WTC11 (cell line): ENCODE measurements around the gene LTBP4. TPM values are rescaled to one million over a fixed set of nuclear protein-coding genes. Genes with fewer than 3 reads are reported as not detected.
"Not testable (repeated sequence)": the region's sequence is repeated elsewhere in the genome, so short reads cannot be mapped to it uniquely, and the experiment has no call there.

Experiments used
- ATAC-seq: fragments of 200-7000 bp; cut with Tn5 transposase; 2 replicates; pipeline ENCODE4 v1.10.0; 2021; ENCODE audit warnings: mild to moderate bottlenecking, moderate library complexity
- CTCF ChIA-PET: fragments of 300-600 bp; sonication (Branson Sonifier 250); formaldehyde crosslinking; loops from one replicate; lab custom pipeline; 2021; ENCODE audit warnings: antibody characterized with exemption; lab: Charles Lee
- POLR2A ChIA-PET: fragments of 350-600 bp; sonication (Branson Sonifier 250); formaldehyde crosslinking; loops from one replicate; lab custom pipeline; 2021; ENCODE audit warnings: antibody characterized with exemption; lab: Charles Lee
- DNase-seq: peaks from one replicate; pipeline ENCODE4 v3.0.0; 2021; ENCODE audit warnings: low spot score
- H3K27ac Mint-ChIP-seq: 2 replicates; pipeline ENCODE4 v1.8.0; 2021; ENCODE audit warnings: mixed read lengths
- H3K27me3 Mint-ChIP-seq: 2 replicates; pipeline ENCODE4 v1.8.0; 2021; ENCODE audit warnings: low read depth, mild to moderate bottlenecking, moderate library complexity, mixed read lengths
- H3K36me3 Mint-ChIP-seq: 2 replicates; pipeline ENCODE4 v1.8.0; 2021; ENCODE audit warnings: mixed read lengths
- H3K4me1 Mint-ChIP-seq: 2 replicates; pipeline ENCODE4 v1.8.0; 2022; ENCODE audit warnings: mixed read lengths
- H3K4me3 Mint-ChIP-seq: 2 replicates; pipeline ENCODE4 v1.8.0; 2021; ENCODE audit warnings: mild to moderate bottlenecking, moderate library complexity, mixed read lengths
- H3K9me3 Mint-ChIP-seq: 2 replicates; pipeline ENCODE4 v1.8.0; 2021; ENCODE audit warnings: mixed read lengths
- ATF6 ChIP-seq: sonication (generic); formaldehyde crosslinking; IDR thresholded peaks from 2 replicates; pipeline ENCODE4 v1.8.1; 2023; ENCODE audit warnings: mild to moderate bottlenecking, missing genetic modification reagents
- E2F4 ChIP-seq: sonication (generic); formaldehyde crosslinking; IDR thresholded peaks from 2 replicates; pipeline ENCODE4 v1.8.1; 2022; ENCODE audit warnings: low read depth, mild to moderate bottlenecking, moderate library complexity, missing genetic modification reagents, borderline replicate concordance
- ESRRA ChIP-seq: sonication (generic); formaldehyde crosslinking; IDR thresholded peaks from 2 replicates; pipeline ENCODE4 v1.8.1; 2022; ENCODE audit warnings: mild to moderate bottlenecking, missing genetic modification reagents, borderline replicate concordance
- FOXJ3 ChIP-seq: sonication (generic); formaldehyde crosslinking; IDR thresholded peaks from 2 replicates; pipeline ENCODE4 v1.9.0; 2021; ENCODE audit warnings: missing genetic modification reagents, mild to moderate bottlenecking, borderline replicate concordance
- FOXK1 ChIP-seq: sonication (generic); formaldehyde crosslinking; IDR thresholded peaks from 2 replicates; pipeline ENCODE4 v1.8.0; 2022; ENCODE audit warnings: mild to moderate bottlenecking, moderate library complexity, missing genetic modification reagents
- FOXP1 ChIP-seq: sonication (generic); formaldehyde crosslinking; IDR thresholded peaks from 2 replicates; pipeline ENCODE4 v1.8.0; 2022; ENCODE audit warnings: missing genetic modification reagents, mild to moderate bottlenecking, moderate library complexity, borderline replicate concordance
- HMGA2 ChIP-seq: fragments of 250-450 bp; sonication (Bioruptor Pico); IDR thresholded peaks from 2 replicates; pipeline ENCODE4 v1.4.0; 2021; ENCODE audit warnings: mild to moderate bottlenecking, moderate library complexity
- IRF1 ChIP-seq: sonication (generic); formaldehyde crosslinking; IDR thresholded peaks from 2 replicates; pipeline ENCODE4 v1.8.0; 2023; ENCODE audit warnings: missing genetic modification reagents
- MAX ChIP-seq: sonication (generic); formaldehyde crosslinking; IDR thresholded peaks from 2 replicates; pipeline ENCODE4 v1.8.0; 2022; ENCODE audit warnings: mild to moderate bottlenecking, missing genetic modification reagents
- MLX ChIP-seq: sonication (generic); formaldehyde crosslinking; IDR thresholded peaks from 2 replicates; pipeline ENCODE4 v1.8.1; 2023; ENCODE audit warnings: mild to moderate bottlenecking, missing genetic modification reagents, moderate library complexity
- MYBL2 ChIP-seq: sonication (generic); formaldehyde crosslinking; IDR thresholded peaks from 2 replicates; pipeline ENCODE4 v1.8.1; 2023; ENCODE audit warnings: mild to moderate bottlenecking, moderate library complexity, missing genetic modification reagents
- SMAD4 ChIP-seq: sonication (generic); formaldehyde crosslinking; IDR thresholded peaks from 2 replicates; pipeline ENCODE4 v1.8.0; 2022; ENCODE audit warnings: mild to moderate bottlenecking, missing genetic modification reagents
- SOX15 ChIP-seq: fragments of 250-450 bp; sonication (Bioruptor Pico); IDR thresholded peaks from 2 replicates; pipeline ENCODE4 v1.9.0; 2021; ENCODE audit warnings: mild to moderate bottlenecking
- TEAD4 ChIP-seq: sonication (generic); formaldehyde crosslinking; IDR thresholded peaks from 2 replicates; pipeline ENCODE4 v1.8.0; 2022; ENCODE audit warnings: mild to moderate bottlenecking, missing genetic modification reagents
- ZMAT4 ChIP-seq: fragments of 250-450 bp; sonication (Bioruptor Pico); IDR thresholded peaks from 2 replicates; pipeline ENCODE4 v1.9.0; 2021; ENCODE audit warnings: mild to moderate bottlenecking
- ZNF512 ChIP-seq: sonication (generic); formaldehyde crosslinking; IDR thresholded peaks from 2 replicates; pipeline ENCODE4 v1.8.1; 2022; ENCODE audit warnings: missing genetic modification reagents, borderline replicate concordance
- ZNF671 ChIP-seq: fragments of 250-450 bp; sonication (Bioruptor Pico); IDR thresholded peaks from 2 replicates; pipeline ENCODE4 v1.8.0; 2021; ENCODE audit warnings: mild to moderate bottlenecking
- total RNA-seq: library from RNA; stranded (reverse); gene quantifications from 3 replicates; pipeline ENCODE4 v1.2.3, GENCODE V29; 2021

Gene LTBP4
- total RNA-seq, 1 experiment from 2014 or later = 125 TPM

- no peak for TF ChIP-seq MLX
- TF ChIP-seq MAX = peak; percentile 42; the same call in 1 of the 2 replicates
- TF ChIP-seq ATF6 (CRISPR knock-in tag) = no peak
- no peak for TF ChIP-seq SMAD4
- TF ChIP-seq E2F4 (CRISPR knock-in tag) = no peak
- TF ChIP-seq FOXP1 (CRISPR knock-in tag) = no peak
- no peak for TF ChIP-seq IRF1 (CRISPR knock-in tag)
Observed at GRCh38 chr19:40623403-40624251, 22.5 kb downstream of the LTBP4 start (continued).

- not testable (repeated sequence) for H3K27me3 Mint-ChIP-seq, H3K9me3 Mint-ChIP-seq, ATAC-seq, H3K4me3 Mint-ChIP-seq, DNase-seq
- Mint-ChIP-seq H3K27ac (peak overlapping the region; percentile 93), H3K4me1 (peaks cover 19% of the 10 kb centered on the region), H3K36me3 (peaks cover 35% of the 10 kb centered on the region)
- ChIA-PET POLR2A (interaction anchor here (1.2 to 1.6 kb wide), 2 partner anchors 11 to 137 kb away, joined by 3 to 8 read pairs; no protein-coding TSS in a partner anchor), CTCF (interaction anchor here (0.9 to 3.9 kb wide), 11 partner anchors 10 to 181 kb away, joined by 3 to 50 read pairs (median 5); partner anchors contain the start of genes BLVRB and LTBP4)
- TF ChIP-seq HMGA2 (CRISPR knock-in tag) = peak; percentile 77
Observed at GRCh38 chr19:40624369-40625153, 23.4 kb downstream of the LTBP4 start.

GRCh38 chr19:40625406-40626120 lies 24.4 kb downstream of the LTBP4 start:
- POLR2A ChIA-PET = no interaction called here
- ATAC-seq (no peak), DNase-seq (no peak)
- no peaks in the 10 kb centered on the region for H3K9me3 Mint-ChIP-seq
- no peak overlapping the region; the same call in 1 of the 2 replicates for H3K27ac Mint-ChIP-seq
- no peak overlapping the region for H3K4me3 Mint-ChIP-seq
- CTCF ChIA-PET = interaction anchor here (1.3 to 3.9 kb wide), 2 partner anchors 10 to 102 kb away, joined by 3 to 50 read pairs; no protein-coding TSS in a partner anchor
- no peaks in the 10 kb centered on the region; the same call in 1 of the 2 replicates for H3K27me3 Mint-ChIP-seq
- H3K36me3 Mint-ChIP-seq = peaks cover 37% of the 10 kb centered on the region
- peaks cover 26% of the 10 kb centered on the region for H3K4me1 Mint-ChIP-seq
- no peak for TF ChIP-seq ZMAT4 (CRISPR knock-in tag)
- TF ChIP-seq SMAD4 = no peak
- no peak for TF ChIP-seq ESRRA
- TF ChIP-seq MYBL2 (CRISPR knock-in tag) = no peak
- TF ChIP-seq SOX15 (CRISPR knock-in tag) = no peak
- TF ChIP-seq FOXJ3 (CRISPR knock-in tag) = no peak
- TF ChIP-seq FOXK1 (CRISPR knock-in tag) = no peak
- no peak for TF ChIP-seq TEAD4
- TF ChIP-seq ZNF512 (CRISPR knock-in tag) = no peak
- TF ChIP-seq ATF6 (CRISPR knock-in tag) = no peak
- TF ChIP-seq ZNF671 (CRISPR knock-in tag) = no peak
- TF ChIP-seq FOXP1 (CRISPR knock-in tag) = no peak
- TF ChIP-seq, all 79 proteins: peak for 0
